SW 1271 (cell line): ENCODE data around the gene PPP1R15A.
"Not testable (repeated sequence)": the region's sequence is repeated elsewhere in the genome, so short reads cannot be mapped to it uniquely, and the experiment has no call there.

Source experiments
- DNase-seq, 2 experiments: peaks; one replicate each; lab custom pipeline; 2025; lab: John Stamatoyannopoulos, UW

Gene PPP1R15A

GRCh38 chr19:48914181-48914580 is 42.0 kb downstream of the PPP1R15A start:
- no peak for DNase-seq

- no peak for DNase-seq
Measured at GRCh38 chr19:48915757-48916156, 43.5 kb downstream of the PPP1R15A start.

GRCh38 chr19:48918071-48918470 is 45.9 kb downstream of the PPP1R15A start:
- DNase-seq, result no peak

DNA sequence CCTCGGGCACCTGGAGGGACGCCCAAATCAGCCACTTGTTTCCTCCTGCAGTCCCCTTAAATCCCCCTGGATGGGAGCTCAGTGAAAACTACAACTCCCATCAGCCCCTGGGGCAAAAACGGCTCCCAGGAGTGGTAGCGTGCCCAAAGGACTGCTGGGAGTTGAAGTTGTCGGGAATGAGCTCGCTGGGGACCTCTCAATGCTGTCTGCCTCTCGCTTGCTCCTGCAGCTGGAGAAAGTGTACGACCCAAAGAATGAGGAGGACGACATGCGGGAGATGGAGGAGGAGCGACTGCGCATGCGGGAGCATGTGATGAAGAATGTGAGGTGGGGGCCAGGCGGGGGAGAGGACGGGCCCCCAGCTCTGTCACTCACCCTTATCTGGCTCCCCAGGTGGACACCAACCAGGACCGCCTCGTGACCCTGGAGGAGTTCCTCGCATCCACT is 46.6 kb downstream of the PPP1R15A start:
- DNase-seq, result peak in 1 of 2 experiments; percentile 8

GRCh38 chr19:48919271-48919670 is 47.0 kb downstream of the PPP1R15A start:
- not testable (repeated sequence) for DNase-seq

- DNase-seq, result no peak
Measured at GRCh38 chr19:48920949-48921348, 48.7 kb downstream of the PPP1R15A start.

DNA sequence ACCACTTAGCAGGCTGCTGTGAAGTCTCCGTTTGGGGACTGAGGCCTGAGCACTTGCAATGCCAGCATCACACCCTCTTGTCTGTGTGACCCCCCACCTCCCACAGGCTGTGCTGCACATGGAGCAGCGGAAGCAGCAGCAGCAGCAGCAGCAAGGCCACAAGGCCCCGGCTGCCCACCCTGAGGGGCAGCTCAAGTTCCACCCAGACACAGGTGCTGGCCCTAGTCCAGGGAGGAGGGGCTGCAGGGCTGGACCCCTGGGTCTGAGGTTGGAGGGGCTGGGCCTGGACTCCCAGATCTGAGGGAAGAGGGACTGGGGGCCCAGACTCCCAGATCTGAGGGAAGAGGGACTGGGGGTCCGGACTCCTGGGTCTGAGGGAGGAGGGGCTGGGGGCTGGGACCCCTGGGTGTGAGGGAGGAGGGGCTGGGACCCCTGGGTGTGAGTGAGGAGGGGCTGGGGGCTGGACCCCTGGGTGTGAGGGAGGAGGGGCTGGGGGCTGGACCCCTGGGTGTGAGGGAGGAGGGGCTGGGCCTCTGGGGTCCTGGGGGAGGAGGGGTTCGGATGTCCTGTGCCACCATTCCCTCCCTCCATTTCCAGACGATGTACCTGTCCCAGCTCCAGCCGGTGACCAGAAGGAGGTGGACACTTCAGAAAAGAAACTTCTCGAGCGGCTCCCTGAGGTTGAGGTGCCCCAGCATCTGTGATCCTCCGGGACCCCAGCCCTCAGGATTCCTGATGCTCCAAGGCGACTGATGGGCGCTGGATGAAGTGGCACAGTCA is 49.7 kb downstream of the PPP1R15A start:
- DNase-seq, result no peak

DNA sequence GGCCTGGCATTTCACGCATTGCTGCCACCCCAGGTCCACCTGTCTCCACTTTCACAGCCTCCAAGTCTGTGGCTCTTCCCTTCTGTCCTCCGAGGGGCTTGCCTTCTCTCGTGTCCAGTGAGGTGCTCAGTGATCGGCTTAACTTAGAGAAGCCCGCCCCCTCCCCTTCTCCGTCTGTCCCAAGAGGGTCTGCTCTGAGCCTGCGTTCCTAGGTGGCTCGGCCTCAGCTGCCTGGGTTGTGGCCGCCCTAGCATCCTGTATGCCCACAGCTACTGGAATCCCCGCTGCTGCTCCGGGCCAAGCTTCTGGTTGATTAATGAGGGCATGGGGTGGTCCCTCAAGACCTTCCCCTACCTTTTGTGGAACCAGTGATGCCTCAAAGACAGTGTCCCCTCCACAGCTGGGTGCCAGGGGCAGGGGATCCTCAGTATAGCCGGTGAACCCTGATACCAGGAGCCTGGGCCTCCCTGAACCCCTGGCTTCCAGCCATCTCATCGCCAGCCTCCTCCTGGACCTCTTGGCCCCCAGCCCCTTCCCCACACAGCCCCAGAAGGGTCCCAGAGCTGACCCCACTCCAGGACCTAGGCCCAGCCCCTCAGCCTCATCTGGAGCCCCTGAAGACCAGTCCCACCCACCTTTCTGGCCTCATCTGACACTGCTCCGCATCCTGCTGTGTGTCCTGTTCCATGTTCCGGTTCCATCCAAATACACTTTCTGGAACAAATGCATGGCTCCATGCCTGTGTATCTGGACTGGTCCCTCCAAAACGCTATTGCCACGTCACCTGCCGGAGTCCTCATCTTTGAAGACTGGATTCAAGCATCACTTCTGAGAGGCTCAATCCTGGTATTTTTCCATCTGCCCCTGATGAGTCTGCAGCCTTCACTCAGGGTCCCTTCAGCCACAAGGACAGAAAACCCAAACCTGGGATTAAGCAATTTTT is 50.6 kb downstream of the PPP1R15A start:
- DNase-seq, result no peak

GRCh38 chr19:48925240-48925843 is 53.1 kb downstream of the PPP1R15A start:
- no peak for DNase-seq
